Right lobe of liver (tissue), 6 donors: Measurements from ENCODE around the gene CDH4. TPM values are rescaled to one million over a fixed set of nuclear protein-coding genes. Genes with fewer than 3 reads are reported as not detected.
A peak's percentile ranks its signal among the peaks of the same experiment; 100 is the strongest.

Source experiments
- ATAC-seq, 4 donors: fragments of 200-7000 bp; cut with Tn5 transposase; one replicate each; pipeline ENCODE4 v1.9.1; 2020; ENCODE audit warnings: mild to moderate bottlenecking in 4 of 4, moderate library complexity in 4 of 4
- DNase-seq, 3 donors: peaks; one replicate each; pipeline ENCODE4 v3.0.0-alpha.2; 2020
- H3K27ac ChIP-seq, 3 donors: fragments of 200-600 bp; one replicate each; pipeline ENCODE4 v1.8.0; 2022
- H3K27me3 ChIP-seq, 2 donors: fragments of 200-600 bp; one replicate each; pipeline ENCODE4 v1.8.0; 2022
- H3K36me3 ChIP-seq, 4 donors: fragments of 200-600 bp; sonication (generic) in 1 of 4; one replicate each; pipeline versions ENCODE4 v1.5.1 to v1.8.0; 2017 to 2022; ENCODE audit warnings: control low read depth in 1 of 4
- H3K4me1 ChIP-seq, 4 donors: fragments of 200-600 bp; sonication (generic) in 1 of 4; one replicate each; pipeline versions ENCODE4 v1.5.1 to v1.8.0; 2017 to 2022; ENCODE audit warnings: control low read depth in 1 of 4
- H3K4me3 ChIP-seq, 3 donors: fragments of 200-600 bp; one replicate each; pipeline ENCODE4 v1.8.0; 2022
- H3K9me3 ChIP-seq, 4 donors: fragments of 200-600 bp; sonication (generic) in 1 of 4; one replicate each; pipeline versions ENCODE4 v1.5.1 to v1.8.0; 2017 to 2022; ENCODE audit warnings: control low read depth in 1 of 4
- POLR2A ChIP-seq: fragments of 450-650 bp; IDR thresholded peaks from one replicate; pipeline ENCODE4 v1.6.1; 2017; ENCODE audit warnings: antibody characterized with exemption, mild to moderate bottlenecking
- WGBS: methylation state at CpG from one replicate; pipeline ENCODE4 v1.1.6; 2018; ENCODE audit warnings: low coverage, low lambda C conversion rate; ENCODE audit not compliant: insufficient coverage; ENCODE audit errors: missing lambda C conversion rate; 5-methylcytosine and 5-hydroxymethylcytosine counted together
- intact Hi-C, 2 donors: fragments of 100-400 bp; cut with DNase I; formaldehyde crosslinking; loops; one replicate each; pipeline versions ENCODE4 v1.11.2 to v1.14.1; 2022
- total RNA-seq, 6 experiments: library from RNA; depleted of rRNA in 2 of 6; stranded (reverse); fragments of >200 nt in 2 of 6; fragmentation: NEBNext Ultra II Directional in 3 of 6; extraction: Animal tissue kit (Norgen Biotek cat#: 25700) in 3 of 6; gene quantifications; one replicate each; pipeline versions ENCODE4 v1.1.0 to v1.2.4, GENCODE V29; 2016 to 2023
- TF ChIP-seq, protein P1 (sequence below), 4 donors: fragments of 200-600 bp in 3 of 4; fragments of 450-650 bp in 1 of 4; IDR thresholded peaks; one replicate each; pipeline versions ENCODE4 v1.5.1 to v1.8.0; 2016 to 2022; ENCODE audit warnings: antibody characterized with exemption in 4 of 4, mild to moderate bottlenecking in 2 of 4
- donor health status: DM: no; HTN: yes; CAD: no.
- donor health status: DM: no; HTN: no; CAD: no.
- donor health status: DM: no; HTN: no; CAD: no.
- donor health status: DM: no; HTN: yes; CAD: no.
- donor health status: DM: no; HTN: yes; CAD: no.

CDH4 gene
- total RNA-seq, 6 experiments from 2014 or later = 0.02 to 0.14 (median 0.09) TPM; not detected in 3

DNA sequence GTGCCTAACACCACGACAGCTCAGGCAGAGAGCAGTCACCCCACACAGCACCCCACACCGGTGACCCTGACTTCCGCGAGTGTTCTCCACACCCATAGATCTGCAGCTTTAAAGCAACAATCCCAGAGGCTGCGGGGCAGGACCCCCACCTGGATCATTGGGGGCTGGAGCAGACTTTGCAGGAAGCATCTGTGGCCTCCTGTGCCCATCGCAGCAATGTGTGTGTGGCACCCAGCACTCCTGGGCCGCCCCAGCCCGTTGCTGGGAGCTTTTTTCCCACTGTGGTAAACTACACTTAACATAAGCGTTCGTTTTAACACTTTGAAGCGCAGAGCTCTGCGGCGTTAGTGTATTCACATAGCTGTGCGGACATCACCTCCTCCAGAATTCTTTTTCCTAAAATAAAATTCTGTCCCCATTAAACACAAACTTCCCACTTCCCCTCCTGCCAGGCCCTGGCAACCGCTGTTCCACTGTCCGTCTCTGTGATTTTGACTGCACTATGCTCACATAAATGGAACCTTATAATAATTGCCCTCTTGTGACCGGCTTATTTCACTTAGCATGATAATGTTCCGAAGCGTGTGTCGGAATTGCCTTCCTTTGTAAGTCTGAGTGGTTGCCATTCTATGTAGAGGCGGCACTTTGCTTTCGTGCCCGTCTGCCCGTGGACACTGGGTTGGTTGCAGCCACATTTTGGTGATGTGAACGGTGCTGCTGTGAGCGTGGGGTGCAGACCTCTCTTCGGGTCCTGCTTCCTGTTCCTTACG is 382.5 kb downstream of the CDH4 start:
- no peaks in the 10 kb centered on the region for H3K27me3 ChIP-seq

DNA sequence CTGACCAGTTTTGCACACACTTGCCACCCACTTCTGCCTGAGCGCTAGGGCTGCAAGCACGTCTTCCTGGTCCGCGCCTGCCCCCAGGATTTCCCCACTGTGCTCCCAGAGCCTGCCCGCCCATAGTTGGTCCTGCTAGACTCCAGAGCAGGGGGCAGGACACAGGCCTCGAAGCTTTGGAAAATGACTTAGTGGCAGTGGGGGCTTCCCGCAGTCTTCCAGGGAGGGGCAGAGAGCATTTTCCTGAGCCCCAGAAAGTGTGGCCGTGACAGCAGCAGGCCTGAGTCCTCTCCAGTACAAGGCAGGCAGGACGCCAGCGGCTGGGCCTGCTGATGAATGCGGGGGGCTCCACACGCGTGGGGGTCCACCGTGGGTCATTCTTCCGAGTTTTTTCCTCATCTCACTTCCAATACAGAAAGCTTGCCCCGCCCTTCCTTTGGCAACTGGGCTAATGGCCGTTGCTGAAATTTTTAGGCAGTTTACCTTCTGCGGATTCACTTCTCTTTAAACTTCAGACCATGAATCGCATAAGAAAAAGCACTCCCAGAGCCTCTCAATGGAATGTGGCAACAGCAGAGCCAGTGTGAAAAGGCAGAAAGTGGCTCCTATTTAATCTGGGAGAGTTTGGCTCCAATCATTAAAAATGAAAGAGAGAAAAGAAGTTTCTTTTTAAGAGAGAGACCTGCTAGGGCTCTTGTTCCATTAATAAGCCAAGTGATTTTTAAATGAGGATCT is 383.8 kb downstream of the CDH4 start:
- Histone ChIP-seq H3K27me3 (no peaks in the 10 kb centered on the region), H3K27ac (no peak overlapping the region), H3K9me3 (no peaks in the 10 kb centered on the region), H3K4me1 (no peaks in the 10 kb centered on the region), H3K36me3 (no peaks in the 10 kb centered on the region), H3K4me3 (no peak overlapping the region)
- DNase-seq = peak in 1 of 3 donors; percentile 35
- intact Hi-C loops = no loop called here
- no peak for ATAC-seq
- WGBS = 45% methylated on average over 10 of the region's 19 CpGs
- TF ChIP-seq, protein P1, sequence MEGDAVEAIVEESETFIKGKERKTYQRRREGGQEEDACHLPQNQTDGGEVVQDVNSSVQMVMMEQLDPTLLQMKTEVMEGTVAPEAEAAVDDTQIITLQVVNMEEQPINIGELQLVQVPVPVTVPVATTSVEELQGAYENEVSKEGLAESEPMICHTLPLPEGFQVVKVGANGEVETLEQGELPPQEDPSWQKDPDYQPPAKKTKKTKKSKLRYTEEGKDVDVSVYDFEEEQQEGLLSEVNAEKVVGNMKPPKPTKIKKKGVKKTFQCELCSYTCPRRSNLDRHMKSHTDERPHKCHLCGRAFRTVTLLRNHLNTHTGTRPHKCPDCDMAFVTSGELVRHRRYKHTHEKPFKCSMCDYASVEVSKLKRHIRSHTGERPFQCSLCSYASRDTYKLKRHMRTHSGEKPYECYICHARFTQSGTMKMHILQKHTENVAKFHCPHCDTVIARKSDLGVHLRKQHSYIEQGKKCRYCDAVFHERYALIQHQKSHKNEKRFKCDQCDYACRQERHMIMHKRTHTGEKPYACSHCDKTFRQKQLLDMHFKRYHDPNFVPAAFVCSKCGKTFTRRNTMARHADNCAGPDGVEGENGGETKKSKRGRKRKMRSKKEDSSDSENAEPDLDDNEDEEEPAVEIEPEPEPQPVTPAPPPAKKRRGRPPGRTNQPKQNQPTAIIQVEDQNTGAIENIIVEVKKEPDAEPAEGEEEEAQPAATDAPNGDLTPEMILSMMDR (IDR thresholded peaks at IDR 0.05) = no peak
- TF ChIP-seq POLR2A = no peak

More for the DNA sequence above, 382.5 kb downstream of the CDH4 start:
- TF ChIP-seq, protein P1 (IDR thresholded peaks at IDR 0.05) = no peak
- TF ChIP-seq POLR2A = no peak
- intact Hi-C loops = no loop called here
- H3K9me3 ChIP-seq = no peaks in the 10 kb centered on the region
- H3K4me3 ChIP-seq = no peak overlapping the region
- no peak overlapping the region for H3K27ac ChIP-seq
- WGBS = 81% methylated on average over 10 of the region's 28 CpGs
- no peak for ATAC-seq
- peak in 1 of 3 donors; percentile 26 for DNase-seq
- H3K36me3 ChIP-seq = no peaks in the 10 kb centered on the region
- H3K4me1 ChIP-seq = no peaks in the 10 kb centered on the region

DNA sequence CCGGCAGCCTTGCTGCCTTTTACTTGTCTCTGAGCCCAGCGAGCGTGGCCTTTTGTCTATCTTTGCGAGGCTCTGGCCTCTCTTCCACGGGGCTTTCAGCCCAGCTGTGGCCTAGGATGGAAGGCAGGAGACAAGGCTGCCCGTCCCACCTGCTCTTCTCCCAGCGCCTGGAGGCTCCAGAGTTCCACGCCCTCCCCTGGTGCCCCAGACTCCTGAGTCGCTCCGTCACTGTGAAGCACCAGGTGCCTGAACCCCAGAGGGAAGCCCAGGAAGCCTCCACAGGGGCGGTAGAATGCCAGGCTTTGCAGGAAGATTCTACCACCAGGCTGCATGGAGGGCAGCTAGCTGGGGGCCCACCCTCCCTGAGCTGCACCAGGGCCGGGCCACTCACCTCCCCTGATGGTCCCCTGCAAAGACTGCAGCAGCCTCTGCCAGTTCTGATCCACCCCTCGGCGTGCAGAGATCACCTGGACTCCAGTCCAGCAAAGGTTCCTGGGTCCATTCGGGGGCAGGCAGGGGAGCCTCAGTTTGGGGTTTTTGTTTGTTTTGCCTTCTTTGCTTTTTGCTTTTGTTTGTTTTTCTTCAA is 384.6 kb downstream of the CDH4 start:
- Histone ChIP-seq H3K36me3 (no peaks in the 10 kb centered on the region), H3K27ac (no peak overlapping the region), H3K27me3 (no peaks in the 10 kb centered on the region), H3K4me1 (no peaks in the 10 kb centered on the region), H3K4me3 (no peak overlapping the region), H3K9me3 (no peaks in the 10 kb centered on the region)
- ATAC-seq = no peak
- whole genome bisulfite sequencing = 43% methylated on average over 9 of the region's 15 CpGs
- DNase-seq = peak in 1 of 3 donors; percentile 40
- intact Hi-C loops = no loop called here
- TF ChIP-seq POLR2A = no peak
- TF ChIP-seq, protein P1 (IDR thresholded peaks at IDR 0.05) = no peak

DNA sequence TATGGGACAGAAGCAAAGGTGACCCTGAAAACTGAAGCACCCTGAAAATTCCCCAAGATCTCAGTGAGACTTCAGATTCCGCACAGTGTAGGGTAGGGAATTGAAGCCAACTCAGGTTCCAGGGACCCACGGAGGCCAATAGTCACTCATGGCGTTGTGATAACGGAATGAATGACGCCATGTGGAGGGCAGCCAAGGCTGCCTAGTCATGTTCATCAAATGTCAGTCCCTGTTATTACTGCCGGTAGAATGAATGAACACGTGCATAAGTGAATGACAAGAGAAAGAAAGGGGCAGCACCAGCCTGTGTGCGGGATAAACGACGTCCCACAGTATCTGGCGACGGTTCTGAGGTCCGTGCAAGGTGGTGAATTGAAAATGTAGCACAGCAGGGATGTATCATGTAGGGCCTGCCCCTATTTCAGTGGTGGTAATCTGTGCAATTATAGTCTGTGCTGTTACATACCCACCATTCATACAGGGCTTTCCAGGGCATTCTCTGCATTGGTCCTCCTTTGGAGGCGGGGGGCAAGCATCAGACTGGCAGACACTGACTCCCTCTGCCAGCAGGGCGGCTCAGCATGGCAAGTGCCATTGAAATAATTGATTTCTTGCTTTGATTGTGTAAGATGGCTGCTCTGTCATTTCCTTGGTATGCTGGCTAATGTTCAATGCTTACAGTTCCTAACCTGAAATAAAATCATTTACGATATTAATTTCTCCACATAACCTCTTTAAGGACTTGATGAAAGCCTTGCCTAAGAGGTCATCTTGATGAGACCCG is 386.9 kb downstream of the CDH4 start:
- TF ChIP-seq, protein P1 (IDR thresholded peaks at IDR 0.05) = no peak
- TF ChIP-seq POLR2A = no peak
- Histone ChIP-seq H3K4me1 (no peaks in the 10 kb centered on the region), H3K4me3 (no peak overlapping the region), H3K36me3 (no peaks in the 10 kb centered on the region), H3K9me3 (no peaks in the 10 kb centered on the region), H3K27ac (no peak overlapping the region), H3K27me3 (no peaks in the 10 kb centered on the region)
- ATAC-seq (no peak), DNase-seq (peak in 1 of 3 donors; percentile 11)
- WGBS = 73% methylated on average over 15 of the region's 17 CpGs
- intact Hi-C loops = no loop called here
